Liver (tissue), 9 donors: Measurements from ENCODE around the gene CPZ. TPM values are rescaled to one million over a fixed set of nuclear protein-coding genes. Genes with fewer than 3 reads are reported as not detected.

Experiments used
- DNase-seq: peaks from one replicate; pipeline ENCODE4 v3.0.0-alpha.2; 2017; ENCODE audit warnings: low spot score
- H3K27ac ChIP-seq, 2 donors: one replicate each; pipeline ENCODE4 v1.7.0; 2013; ENCODE audit warnings: inconsistent platforms in 2 of 2, low read length in 2 of 2, control low read depth in 1 of 2, low read depth in 1 of 2, mild to moderate bottlenecking in 1 of 2
- H3K27me3 ChIP-seq, 4 donors: one replicate each; pipeline versions ENCODE4 v1.6.1 to v1.7.0; 2013; ENCODE audit warnings: low read length in 3 of 4, inconsistent platforms in 1 of 4, mild to moderate bottlenecking in 1 of 4, moderate library complexity in 1 of 4; ENCODE audit not compliant: control insufficient read depth in 4 of 4, insufficient read depth in 4 of 4
- H3K36me3 ChIP-seq, 4 donors: one replicate each; pipeline versions ENCODE4 v1.6.1 to v1.7.0; 2013; ENCODE audit warnings: low read length in 3 of 4, mild to moderate bottlenecking in 3 of 4, low read depth in 1 of 4, moderate library complexity in 1 of 4; ENCODE audit not compliant: control insufficient read depth in 4 of 4, insufficient read depth in 3 of 4
- H3K4me1 ChIP-seq, 4 donors: one replicate each; pipeline versions ENCODE4 v1.6.1 to v1.7.0; 2013; ENCODE audit warnings: low read length in 3 of 4, mild to moderate bottlenecking in 3 of 4, moderate library complexity in 1 of 4; ENCODE audit not compliant: control insufficient read depth in 4 of 4, insufficient read depth in 4 of 4
- H3K4me3 ChIP-seq, 3 donors: one replicate each; pipeline versions ENCODE4 v1.6.1 to v1.7.0; 2013; ENCODE audit warnings: low read length in 3 of 3, control low read depth in 1 of 3, low read depth in 1 of 3, mild to moderate bottlenecking in 1 of 3
- H3K9ac ChIP-seq, 2 donors: one replicate each; pipeline ENCODE4 v1.7.0; 2013; ENCODE audit warnings: low read length in 2 of 2, mild to moderate bottlenecking in 2 of 2, moderate library complexity in 2 of 2, control low read depth in 1 of 2, low read depth in 1 of 2
- H3K9me3 ChIP-seq, 4 donors: one replicate each; pipeline versions ENCODE4 v1.6.1 to v1.7.0; 2013; ENCODE audit warnings: low read length in 3 of 4; ENCODE audit not compliant: control insufficient read depth in 4 of 4
- CTCF ChIP-seq: fragments of 150-350 bp; IDR thresholded peaks from 2 replicates; pipeline ENCODE4 v1.5.1; 2017; ENCODE audit warnings: improper control_type of control experiment, low read depth, low read length; ENCODE audit not compliant: missing input control
- EGR1 ChIP-seq, 2 donors: IDR thresholded peaks; 2 replicates each; pipeline ENCODE4 v1.6.1; 2016 to 2018; ENCODE audit warnings: antibody characterized with exemption in 2 of 2, low read depth in 2 of 2
- FOXA1 ChIP-seq: IDR thresholded peaks from 2 replicates; pipeline ENCODE4 v1.6.1; 2016; ENCODE audit warnings: antibody characterized with exemption
- FOXA2 ChIP-seq: IDR thresholded peaks from 2 replicates; pipeline ENCODE4 v1.6.1; 2016; ENCODE audit warnings: antibody characterized with exemption
- GABPA ChIP-seq, 2 donors: IDR thresholded peaks in 1 of 2; conservative IDR thresholded peaks in 1 of 2; 2 replicates each; pipeline ENCODE4 v1.6.1; 2016; ENCODE audit warnings: antibody characterized with exemption in 2 of 2, mild to moderate bottlenecking in 1 of 2, moderate library complexity in 1 of 2
- HNF4A ChIP-seq, 2 donors: conservative IDR thresholded peaks; 2 replicates each; pipeline ENCODE4 v1.6.1; 2016; ENCODE audit warnings: antibody characterized with exemption in 2 of 2, mild to moderate bottlenecking in 2 of 2
- HNF4G ChIP-seq: IDR thresholded peaks from 2 replicates; pipeline ENCODE4 v1.6.1; 2016; ENCODE audit warnings: antibody characterized with exemption
- JUND ChIP-seq, 2 donors: IDR thresholded peaks; 2 replicates each; pipeline ENCODE4 v1.6.1; 2016; ENCODE audit warnings: antibody characterized with exemption in 2 of 2
- MAX ChIP-seq: IDR thresholded peaks from 2 replicates; pipeline ENCODE4 v1.6.1; 2016; ENCODE audit warnings: antibody characterized with exemption
- NR2F2 ChIP-seq: IDR thresholded peaks from 2 replicates; pipeline ENCODE4 v1.6.1; 2016; ENCODE audit warnings: antibody characterized with exemption
- RAD21 ChIP-seq, 2 donors: IDR thresholded peaks; 2 replicates each; pipeline ENCODE4 v1.6.1; 2016; ENCODE audit warnings: antibody characterized with exemption in 2 of 2, mild to moderate bottlenecking in 2 of 2
- REST ChIP-seq: IDR thresholded peaks from 2 replicates; pipeline ENCODE4 v1.6.1; 2016; ENCODE audit warnings: antibody characterized with exemption, mild to moderate bottlenecking
- RXRA ChIP-seq, 2 donors: IDR thresholded peaks; 2 replicates each; pipeline ENCODE4 v1.6.1; 2017 to 2018; ENCODE audit warnings: antibody characterized with exemption in 2 of 2, mild to moderate bottlenecking in 1 of 2
- SP1 ChIP-seq: IDR thresholded peaks from 2 replicates; pipeline ENCODE4 v1.6.1; 2018; ENCODE audit warnings: antibody characterized with exemption, mild to moderate bottlenecking
- TAF1 ChIP-seq: conservative IDR thresholded peaks from 2 replicates; pipeline ENCODE4 v1.6.1; 2016; ENCODE audit warnings: antibody characterized with exemption, mild to moderate bottlenecking
- YY1 ChIP-seq: IDR thresholded peaks from 2 replicates; pipeline ENCODE4 v1.6.1; 2016; ENCODE audit warnings: antibody characterized with exemption, mild to moderate bottlenecking
- WGBS: extraction: QIAGEN DNeasy Blood & Tissue Kit; methylation state at CpG from one replicate; pipeline ENCODE4 v1.1.7; 2013; 5-methylcytosine and 5-hydroxymethylcytosine counted together
- polyA plus RNA-seq, 2 donors: library from polyadenylated mRNA; stranded (reverse) in 1 of 2; unstranded in 1 of 2; fragments of 200-250 nt in 1 of 2; fragments of >200 nt in 1 of 2; fragmentation: Nextera tagmentation in 1 of 2; extraction: Ambion mirVana in 1 of 2; gene quantifications; one replicate each; pipeline versions ENCODE4 v1.2.1 to v1.2.3, GENCODE V29; 2013 to 2015
- total RNA-seq, 2 donors: library from RNA; depleted of rRNA; stranded (reverse); fragments of >200 nt; gene quantifications; one replicate each; pipeline ENCODE4 v1.2.3, GENCODE V29; 2014
- TF ChIP-seq, protein P1 (sequence below): IDR thresholded peaks from 2 replicates; pipeline ENCODE4 v1.6.1; 2016; ENCODE audit warnings: antibody characterized with exemption
- TF ChIP-seq, protein P2 (sequence below): IDR thresholded peaks from 2 replicates; pipeline ENCODE4 v1.6.1; 2016; ENCODE audit warnings: antibody characterized with exemption
- donor health status: healthy.
- donor health status: healthy.
- donor health status: healthy.
- donor health status: healthy.
- donor health status: healthy.

Gene CPZ
- total and polyA plus RNA-seq, 4 donors, result 0.51 to 1.8 (median 1.4) TPM

DNA sequence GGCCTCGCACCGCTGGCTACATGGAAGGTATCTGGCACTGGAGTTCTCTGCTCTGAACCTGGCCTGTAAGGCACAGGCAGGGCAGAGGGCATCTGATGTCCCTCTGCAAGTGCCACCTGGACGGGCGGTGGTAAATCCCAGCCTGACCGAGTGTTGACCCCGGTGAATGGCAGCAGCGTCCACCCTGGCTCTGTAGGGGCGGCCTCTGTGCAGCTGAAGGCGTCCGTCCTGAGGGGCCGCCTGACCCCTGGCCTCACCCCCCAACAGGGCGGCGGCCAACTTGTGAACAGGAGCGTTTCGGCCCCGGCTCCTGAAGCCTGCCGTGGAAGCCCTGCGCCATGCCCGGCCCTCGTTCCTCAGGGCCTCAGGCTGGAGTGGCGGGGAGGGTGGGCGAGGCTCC is 51.4 kb downstream of the CPZ start:
- Histone ChIP-seq H3K27ac (no peak overlapping the region), H3K9ac (no peak overlapping the region), H3K4me1 (no peaks in the 10 kb centered on the region), H3K4me3 (no peak overlapping the region), H3K36me3 (no peaks in the 10 kb centered on the region), H3K9me3 (no peaks in the 10 kb centered on the region), H3K27me3 (peaks cover 0 to 3% (median 0%) of the 10 kb centered on the region in 4 donors)
- TF ChIP-seq JUND (IDR thresholded peaks at IDR 0.05) (no peak), TAF1 (no peak), GABPA (IDR thresholded peaks at IDR 0.05 in 1 of 2, conservative IDR thresholded peaks at IDR 0.05 in 1 of 2) (no peak), SP1 (no peak), NR2F2 (no peak), MAX (no peak), REST (no peak), HNF4G (no peak), YY1 (no peak), EGR1 (IDR thresholded peaks at IDR 0.05; ENCODE audit: low read depth in 2 of 2) (no peak), CTCF (no peak), RAD21 (IDR thresholded peaks at IDR 0.05) (no peak), RXRA (IDR thresholded peaks at IDR 0.05) (no peak), FOXA1 (no peak), FOXA2 (no peak), HNF4A (conservative IDR thresholded peaks at IDR 0.05) (no peak)
- TF ChIP-seq, protein P1, sequence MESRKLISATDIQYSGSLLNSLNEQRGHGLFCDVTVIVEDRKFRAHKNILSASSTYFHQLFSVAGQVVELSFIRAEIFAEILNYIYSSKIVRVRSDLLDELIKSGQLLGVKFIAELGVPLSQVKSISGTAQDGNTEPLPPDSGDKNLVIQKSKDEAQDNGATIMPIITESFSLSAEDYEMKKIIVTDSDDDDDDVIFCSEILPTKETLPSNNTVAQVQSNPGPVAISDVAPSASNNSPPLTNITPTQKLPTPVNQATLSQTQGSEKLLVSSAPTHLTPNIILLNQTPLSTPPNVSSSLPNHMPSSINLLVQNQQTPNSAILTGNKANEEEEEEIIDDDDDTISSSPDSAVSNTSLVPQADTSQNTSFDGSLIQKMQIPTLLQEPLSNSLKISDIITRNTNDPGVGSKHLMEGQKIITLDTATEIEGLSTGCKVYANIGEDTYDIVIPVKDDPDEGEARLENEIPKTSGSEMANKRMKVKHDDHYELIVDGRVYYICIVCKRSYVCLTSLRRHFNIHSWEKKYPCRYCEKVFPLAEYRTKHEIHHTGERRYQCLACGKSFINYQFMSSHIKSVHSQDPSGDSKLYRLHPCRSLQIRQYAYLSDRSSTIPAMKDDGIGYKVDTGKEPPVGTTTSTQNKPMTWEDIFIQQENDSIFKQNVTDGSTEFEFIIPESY, result no peak
- TF ChIP-seq, protein P2, sequence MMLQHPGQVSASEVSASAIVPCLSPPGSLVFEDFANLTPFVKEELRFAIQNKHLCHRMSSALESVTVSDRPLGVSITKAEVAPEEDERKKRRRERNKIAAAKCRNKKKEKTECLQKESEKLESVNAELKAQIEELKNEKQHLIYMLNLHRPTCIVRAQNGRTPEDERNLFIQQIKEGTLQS, result no peak
- DNase-seq, result no peak
- WGBS, result 84% methylated on average over 22 of the region's 22 CpGs
